ENCODE measurements around the gene HOXD13.

Gene HOXD13

GRCh38 chr2:176096243-176096985, 3.9 kb downstream of the HOXD13 start:
- no peak for DNase-seq (ENCODE audit: low read depth)
- peak overlapping the region; percentile 73 for H3K4me3 ChIP-seq (ENCODE audit: control insufficient read depth, low read depth, low read length)
- TF ChIP-seq, protein P1, sequence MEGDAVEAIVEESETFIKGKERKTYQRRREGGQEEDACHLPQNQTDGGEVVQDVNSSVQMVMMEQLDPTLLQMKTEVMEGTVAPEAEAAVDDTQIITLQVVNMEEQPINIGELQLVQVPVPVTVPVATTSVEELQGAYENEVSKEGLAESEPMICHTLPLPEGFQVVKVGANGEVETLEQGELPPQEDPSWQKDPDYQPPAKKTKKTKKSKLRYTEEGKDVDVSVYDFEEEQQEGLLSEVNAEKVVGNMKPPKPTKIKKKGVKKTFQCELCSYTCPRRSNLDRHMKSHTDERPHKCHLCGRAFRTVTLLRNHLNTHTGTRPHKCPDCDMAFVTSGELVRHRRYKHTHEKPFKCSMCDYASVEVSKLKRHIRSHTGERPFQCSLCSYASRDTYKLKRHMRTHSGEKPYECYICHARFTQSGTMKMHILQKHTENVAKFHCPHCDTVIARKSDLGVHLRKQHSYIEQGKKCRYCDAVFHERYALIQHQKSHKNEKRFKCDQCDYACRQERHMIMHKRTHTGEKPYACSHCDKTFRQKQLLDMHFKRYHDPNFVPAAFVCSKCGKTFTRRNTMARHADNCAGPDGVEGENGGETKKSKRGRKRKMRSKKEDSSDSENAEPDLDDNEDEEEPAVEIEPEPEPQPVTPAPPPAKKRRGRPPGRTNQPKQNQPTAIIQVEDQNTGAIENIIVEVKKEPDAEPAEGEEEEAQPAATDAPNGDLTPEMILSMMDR (IDR thresholded peaks at IDR 0.05; ENCODE audit: control insufficient read depth, insufficient read depth, low read depth, low read length, missing control alignments), result no peak

GRCh38 chr2:176096986-176097819, 4.7 kb downstream of the HOXD13 start:
- DNase-seq (ENCODE audit: low read depth), result no peak
- TF ChIP-seq, protein P1 (IDR thresholded peaks at IDR 0.05; ENCODE audit: control insufficient read depth, insufficient read depth, low read depth, low read length, missing control alignments), result peak; percentile 95
- H3K4me3 ChIP-seq (ENCODE audit: control insufficient read depth, low read depth, low read length), result peak overlapping the region; percentile 73

- TF ChIP-seq, protein P1 (IDR thresholded peaks at IDR 0.05; ENCODE audit: control insufficient read depth, insufficient read depth, low read depth, low read length, missing control alignments), result no peak
- no peak for DNase-seq (ENCODE audit: low read depth)
- H3K4me3 ChIP-seq (ENCODE audit: control insufficient read depth, low read depth, low read length), result peak overlapping the region; percentile 73
Measured at GRCh38 chr2:176097820-176098365, 5.4 kb downstream of the HOXD13 start.

DNA sequence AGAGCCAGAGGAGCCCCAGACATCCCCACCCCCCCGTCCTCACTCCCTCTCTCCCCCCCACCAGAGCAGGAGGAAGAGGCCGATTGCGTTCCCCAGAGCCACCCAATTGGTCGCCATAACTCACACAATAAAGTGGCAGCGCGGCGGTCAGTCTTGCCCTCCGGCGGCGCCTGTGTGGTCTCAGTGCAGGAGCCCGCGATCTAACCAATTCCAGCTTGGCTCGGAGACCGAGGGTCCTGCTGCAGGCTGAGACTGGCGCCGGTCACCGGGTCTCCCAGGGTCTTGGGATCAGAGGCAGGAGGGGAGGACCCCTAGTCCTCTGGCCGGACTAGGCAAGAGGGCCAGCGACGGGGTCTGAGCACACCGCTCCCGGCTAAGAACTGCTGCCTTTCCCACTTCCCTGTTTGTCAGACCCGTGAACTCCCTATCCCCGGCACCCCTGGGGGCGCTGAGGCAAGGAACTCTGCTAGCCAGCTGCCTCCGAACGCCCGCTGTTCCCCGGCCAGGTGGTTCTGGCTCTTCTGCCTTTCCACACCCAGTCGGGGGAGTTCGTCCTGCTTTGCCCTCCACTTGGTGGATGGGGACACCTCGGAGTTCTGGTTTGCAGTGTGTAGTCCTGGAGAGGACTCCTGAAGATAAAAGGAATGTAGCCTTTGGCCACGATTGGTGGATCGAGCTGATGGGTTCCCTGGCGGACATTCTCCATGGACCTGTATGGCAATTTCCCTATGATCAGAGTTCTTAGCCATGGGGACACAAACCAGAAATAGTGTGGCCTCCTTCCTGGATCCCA, 6.0 kb downstream of the HOXD13 start:
- TF ChIP-seq, protein P1 (IDR thresholded peaks at IDR 0.05; ENCODE audit: control insufficient read depth, insufficient read depth, low read depth, low read length, missing control alignments), result no peak
- DNase-seq (ENCODE audit: low read depth), result no peak
- H3K4me3 ChIP-seq (ENCODE audit: control insufficient read depth, low read depth, low read length), result peak overlapping the region; percentile 73

DNA sequence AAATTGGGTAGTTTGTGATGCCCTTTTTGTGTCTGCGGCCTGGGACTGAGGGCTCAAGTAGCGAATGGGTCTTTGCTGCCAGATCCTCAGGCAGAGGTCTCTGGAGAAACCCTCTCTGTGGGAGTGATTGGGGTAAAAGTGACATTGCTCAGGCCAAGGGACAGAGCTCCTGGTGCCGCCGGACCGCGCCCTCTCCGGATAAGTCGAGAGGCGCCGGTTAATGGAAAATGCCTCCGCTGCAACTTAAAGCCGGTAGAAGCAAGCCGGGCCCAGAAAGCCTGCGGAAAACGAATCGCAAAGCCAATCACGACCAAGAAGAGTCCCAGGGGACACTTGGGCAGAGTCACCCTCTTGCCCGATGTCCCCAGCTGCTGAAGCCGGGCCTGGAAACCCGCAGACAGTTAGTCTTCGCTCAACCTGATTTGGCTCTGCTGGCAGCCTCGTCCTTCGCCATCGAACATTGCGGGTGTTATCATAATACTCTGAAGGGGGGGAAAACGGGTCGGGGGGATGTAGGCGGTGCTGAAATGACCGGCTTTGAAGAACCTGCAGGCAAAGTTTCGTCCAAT, 6.7 kb downstream of the HOXD13 start:
- DNase-seq (ENCODE audit: low read depth), result no peak
- H3K4me3 ChIP-seq (ENCODE audit: control insufficient read depth, low read depth, low read length), result no peak overlapping the region

More for the DNA sequence above, 6.7 kb downstream of the HOXD13 start:
- TF ChIP-seq, protein P1 (IDR thresholded peaks at IDR 0.05; ENCODE audit: control insufficient read depth, insufficient read depth, low read depth, low read length, missing control alignments), result no peak

Data from AG09309 (cell line).